ENCODE results near the gene PYGO1. TPM values are rescaled to one million over a fixed set of nuclear protein-coding genes. Genes with fewer than 3 reads are reported as not detected.

The PYGO1 gene
- total and polyA plus RNA-seq, 2 experiments from 2014 or later: 5.4 to 10.7 TPM

DNA sequence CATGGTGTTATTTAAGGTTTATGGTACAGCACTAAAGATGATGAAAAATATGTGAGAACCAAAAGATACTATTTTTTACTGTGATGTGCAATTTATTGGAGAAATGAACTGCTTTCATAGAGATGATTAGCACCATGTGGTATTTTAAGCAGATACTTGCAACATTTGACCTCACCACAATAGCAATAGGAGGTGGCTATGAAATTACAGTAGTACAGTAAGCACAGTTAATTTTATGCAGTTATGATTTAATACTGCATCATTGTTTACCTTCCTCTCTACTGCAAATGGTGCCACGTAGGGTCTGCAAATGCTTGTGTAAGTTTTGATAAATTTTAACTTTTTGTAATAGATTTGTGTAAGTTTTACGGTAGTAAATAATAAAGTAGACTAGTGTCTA, 14.0 kb downstream of the PYGO1 start:
- no peak for DNase-seq (ENCODE audit: low read depth in 1 of 2, low spot score in 1 of 2)
- Histone ChIP-seq H3K9me3 (ENCODE audit: low read depth) (no peaks in the 10 kb centered on the region), H3K4me3 (no peak overlapping the region), H3K36me3 (no peaks in the 10 kb centered on the region), H3K27ac (no peak overlapping the region), H3K4me1 (ENCODE audit: low read depth) (no peaks in the 10 kb centered on the region), H3K27me3 (no peaks in the 10 kb centered on the region)
- TF ChIP-seq, protein P1, sequence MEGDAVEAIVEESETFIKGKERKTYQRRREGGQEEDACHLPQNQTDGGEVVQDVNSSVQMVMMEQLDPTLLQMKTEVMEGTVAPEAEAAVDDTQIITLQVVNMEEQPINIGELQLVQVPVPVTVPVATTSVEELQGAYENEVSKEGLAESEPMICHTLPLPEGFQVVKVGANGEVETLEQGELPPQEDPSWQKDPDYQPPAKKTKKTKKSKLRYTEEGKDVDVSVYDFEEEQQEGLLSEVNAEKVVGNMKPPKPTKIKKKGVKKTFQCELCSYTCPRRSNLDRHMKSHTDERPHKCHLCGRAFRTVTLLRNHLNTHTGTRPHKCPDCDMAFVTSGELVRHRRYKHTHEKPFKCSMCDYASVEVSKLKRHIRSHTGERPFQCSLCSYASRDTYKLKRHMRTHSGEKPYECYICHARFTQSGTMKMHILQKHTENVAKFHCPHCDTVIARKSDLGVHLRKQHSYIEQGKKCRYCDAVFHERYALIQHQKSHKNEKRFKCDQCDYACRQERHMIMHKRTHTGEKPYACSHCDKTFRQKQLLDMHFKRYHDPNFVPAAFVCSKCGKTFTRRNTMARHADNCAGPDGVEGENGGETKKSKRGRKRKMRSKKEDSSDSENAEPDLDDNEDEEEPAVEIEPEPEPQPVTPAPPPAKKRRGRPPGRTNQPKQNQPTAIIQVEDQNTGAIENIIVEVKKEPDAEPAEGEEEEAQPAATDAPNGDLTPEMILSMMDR (IDR thresholded peaks at IDR 0.05; ENCODE audit: low read depth, low read length): no peak

DNA sequence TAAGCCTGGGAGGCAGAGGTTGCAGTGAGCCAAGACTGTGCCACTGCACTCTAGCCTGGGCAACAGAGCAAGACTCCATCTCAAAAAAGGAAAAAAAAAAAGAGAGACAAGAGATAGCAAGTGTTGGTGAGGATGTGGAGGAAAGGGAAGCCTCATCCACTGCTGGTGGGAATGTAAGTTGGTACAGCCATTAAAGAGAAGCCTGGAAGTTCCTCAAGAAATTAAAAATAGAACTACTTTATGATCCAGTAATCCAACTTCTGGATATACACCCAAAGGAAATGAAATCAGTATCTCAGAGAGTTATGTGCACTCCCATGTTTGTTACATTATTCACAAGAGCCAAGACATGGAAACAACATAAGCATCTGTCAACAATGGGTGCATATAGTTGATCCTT, 14.9 kb downstream of the PYGO1 start:
- H3K27me3 ChIP-seq: no peaks in the 10 kb centered on the region
- H3K27ac ChIP-seq: no peak overlapping the region
- no peaks in the 10 kb centered on the region for H3K36me3 ChIP-seq
- DNase-seq (ENCODE audit: low read depth in 1 of 2, low spot score in 1 of 2): no peak
- H3K9me3 ChIP-seq (ENCODE audit: low read depth): no peaks in the 10 kb centered on the region
- no peaks in the 10 kb centered on the region for H3K4me1 ChIP-seq (ENCODE audit: low read depth)
- TF ChIP-seq, protein P1 (IDR thresholded peaks at IDR 0.05; ENCODE audit: low read depth, low read length): no peak
- H3K4me3 ChIP-seq: no peak overlapping the region

DNA sequence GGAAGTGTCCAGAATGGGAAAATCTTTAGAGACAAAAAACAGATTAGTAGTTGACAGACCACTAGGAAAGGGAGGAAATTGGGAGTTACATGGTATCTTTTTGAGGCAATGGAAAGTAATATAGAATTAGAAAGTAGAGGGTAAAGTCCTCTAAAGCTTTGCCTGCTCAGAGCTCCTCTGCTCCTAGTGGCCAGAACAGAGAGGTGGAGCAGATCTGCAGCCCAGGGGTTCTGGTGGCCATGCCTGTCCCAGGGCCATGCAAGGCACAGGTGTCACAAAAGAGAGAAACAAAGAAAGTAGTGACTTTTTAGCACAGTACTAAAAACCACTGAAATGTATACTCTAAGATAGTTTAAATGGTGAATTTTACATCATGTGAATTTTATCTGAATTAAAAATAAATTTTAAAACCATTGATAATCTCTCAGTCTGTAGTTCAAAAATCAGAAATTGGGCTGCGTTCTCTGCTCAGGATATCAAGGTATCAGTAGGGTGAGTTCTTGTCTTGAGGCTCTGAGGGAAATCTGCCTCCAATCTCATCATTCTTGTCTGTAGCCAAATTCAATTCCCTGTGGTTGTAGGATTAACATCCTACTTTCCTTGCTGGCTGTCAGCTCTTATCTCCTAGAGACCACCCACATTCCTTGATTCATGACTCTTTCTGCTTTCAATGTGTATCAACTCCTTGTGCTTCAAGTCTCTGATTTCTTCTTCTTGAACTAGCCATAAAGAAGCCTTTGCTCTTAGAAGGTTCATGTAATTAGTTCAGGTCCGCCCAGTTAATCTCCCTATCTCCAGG, 23.6 kb downstream of the PYGO1 start:
- Histone ChIP-seq H3K27me3 (no peaks in the 10 kb centered on the region), H3K4me3 (no peak overlapping the region), H3K36me3 (no peaks in the 10 kb centered on the region), H3K9me3 (ENCODE audit: low read depth) (no peaks in the 10 kb centered on the region), H3K27ac (no peak overlapping the region), H3K4me1 (ENCODE audit: low read depth) (no peaks in the 10 kb centered on the region)
- TF ChIP-seq, protein P1 (IDR thresholded peaks at IDR 0.05; ENCODE audit: low read depth, low read length): no peak
- DNase-seq (ENCODE audit: low read depth in 1 of 2, low spot score in 1 of 2): no peak

DNA sequence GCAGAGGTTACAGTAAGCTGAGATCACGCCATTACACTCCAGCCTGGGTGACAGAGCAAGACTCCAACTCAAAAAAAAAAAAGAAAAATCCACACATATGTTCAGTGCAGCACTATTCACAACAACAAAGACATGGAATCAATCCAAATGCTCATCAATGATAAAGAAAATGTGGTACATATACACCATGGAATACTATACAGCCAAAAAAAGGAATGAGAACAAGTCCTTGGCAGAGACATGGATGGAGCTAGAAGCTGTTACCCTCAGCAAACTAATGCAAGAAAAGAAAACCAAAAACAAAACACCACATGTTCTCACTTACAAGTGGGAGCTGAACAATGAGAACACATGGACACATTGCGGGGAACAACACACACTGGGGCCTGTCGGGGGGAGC, 25.5 kb downstream of the PYGO1 start:
- no peaks in the 10 kb centered on the region for H3K27me3 ChIP-seq
- H3K4me3 ChIP-seq: no peak overlapping the region
- H3K36me3 ChIP-seq: no peaks in the 10 kb centered on the region
- no peak for DNase-seq (ENCODE audit: low read depth in 1 of 2, low spot score in 1 of 2)
- no peak overlapping the region for H3K27ac ChIP-seq
- H3K9me3 ChIP-seq (ENCODE audit: low read depth): no peaks in the 10 kb centered on the region
- TF ChIP-seq, protein P1 (IDR thresholded peaks at IDR 0.05; ENCODE audit: low read depth, low read length): no peak
- H3K4me1 ChIP-seq (ENCODE audit: low read depth): no peaks in the 10 kb centered on the region

DNA sequence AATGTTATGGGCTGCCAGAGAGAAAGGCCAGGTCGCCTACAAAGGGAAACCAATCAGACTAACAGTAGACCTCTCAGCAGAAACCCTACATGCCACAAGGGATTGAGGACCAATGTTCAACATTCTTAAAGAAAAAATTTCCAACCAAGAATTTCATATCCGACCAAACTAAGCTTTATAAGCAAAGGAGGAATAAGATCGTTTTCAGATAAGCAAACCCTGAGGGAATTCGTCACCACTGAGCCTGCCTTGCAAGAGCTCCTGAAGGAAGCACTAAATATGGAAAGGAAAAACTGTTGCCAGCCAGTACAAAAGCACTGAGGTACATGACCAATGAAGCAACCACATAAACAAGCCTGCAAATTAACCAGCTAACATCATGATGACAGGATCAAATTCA, 33.1 kb downstream of the PYGO1 start:
- Histone ChIP-seq H3K9me3 (ENCODE audit: low read depth) (no peaks in the 10 kb centered on the region), H3K4me3 (no peak overlapping the region), H3K27ac (no peak overlapping the region), H3K27me3 (no peaks in the 10 kb centered on the region), H3K4me1 (ENCODE audit: low read depth) (no peaks in the 10 kb centered on the region), H3K36me3 (no peaks in the 10 kb centered on the region)
- no peak for DNase-seq (ENCODE audit: low read depth in 1 of 2, low spot score in 1 of 2)
- TF ChIP-seq, protein P1 (IDR thresholded peaks at IDR 0.05; ENCODE audit: low read depth, low read length): no peak

Data from cardiac muscle cell (in vitro differentiated cells and primary cell).